Neural progenitor cell (in vitro differentiated cells): Measurements from ENCODE around the gene CAND2. TPM values are rescaled to one million over a fixed set of nuclear protein-coding genes. Genes with fewer than 3 reads are reported as not detected.

Experiments used
- DNase-seq: peaks from one replicate; pipeline ENCODE4 v3.0.0-alpha.2; 2016; ENCODE audit warnings: low spot score
- H2AFZ ChIP-seq: fragments of 200-600 bp; sonication (generic); replicated peaks from 2 replicates; pipeline ENCODE4 v1.6.1; 2016; ENCODE audit warnings: antibody characterized with exemption
- H3F3A ChIP-seq: fragments of 200-600 bp; sonication (generic); 2 replicates; pipeline ENCODE4 v1.6.1; 2016; ENCODE audit warnings: antibody characterized with exemption, low read depth
- H3K27ac ChIP-seq: fragments of 200-600 bp; sonication (generic); 2 replicates; pipeline ENCODE4 v1.5.1; 2016; ENCODE audit warnings: mild to moderate bottlenecking
- H3K27me3 ChIP-seq: fragments of 200-600 bp; sonication (generic); 2 replicates; pipeline ENCODE4 v1.6.1; 2016; ENCODE audit warnings: mild to moderate bottlenecking, moderate library complexity
- H3K36me3 ChIP-seq: fragments of 200-600 bp; sonication (generic); 2 replicates; pipeline ENCODE4 v1.5.1; 2016
- H3K4me1 ChIP-seq: fragments of 200-600 bp; sonication (generic); 2 replicates; pipeline ENCODE4 v1.6.1; 2016; ENCODE audit warnings: mixed run types
- H3K4me2 ChIP-seq: fragments of 200-600 bp; sonication (generic); 2 replicates; pipeline ENCODE4 v1.6.1; 2016
- H3K4me3 ChIP-seq: fragments of 200-600 bp; sonication (generic); 2 replicates; pipeline ENCODE4 v1.5.1; 2016
- H3K79me2 ChIP-seq: fragments of 200-600 bp; sonication (generic); 2 replicates; pipeline ENCODE4 v1.6.1; 2016; ENCODE audit warnings: low read depth
- H3K9ac ChIP-seq: fragments of 200-600 bp; sonication (generic); 2 replicates; pipeline ENCODE4 v1.6.1; 2016
- H3K9me3 ChIP-seq: fragments of 200-600 bp; sonication (generic); 2 replicates; pipeline ENCODE4 v1.5.1; 2016; ENCODE audit warnings: low read depth
- H4K20me1 ChIP-seq: fragments of 200-600 bp; sonication (generic); 2 replicates; pipeline ENCODE4 v1.6.1; 2016; ENCODE audit warnings: low read depth
- H3K27ac Mint-ChIP-seq: 3 replicates; pipeline ENCODE4 v1.8.0; 2021; ENCODE audit warnings: mixed read lengths
- H3K27me3 Mint-ChIP-seq: 2 replicates; pipeline ENCODE4 v1.8.0; 2022; ENCODE audit warnings: low read depth, mild to moderate bottlenecking, inconsistent platforms, moderate library complexity, mixed read lengths; ENCODE audit not compliant: insufficient read depth
- H3K36me3 Mint-ChIP-seq: 3 replicates; pipeline ENCODE4 v1.8.0; 2021; ENCODE audit warnings: mixed read lengths
- H3K4me1 Mint-ChIP-seq: 3 replicates; pipeline ENCODE4 v1.8.0; 2021; ENCODE audit warnings: mixed read lengths
- H3K4me3 Mint-ChIP-seq: 3 replicates; pipeline ENCODE4 v1.8.0; 2021; ENCODE audit warnings: mild to moderate bottlenecking, moderate library complexity, mixed read lengths
- H3K9me3 Mint-ChIP-seq: 3 replicates; pipeline ENCODE4 v1.8.0; 2020; ENCODE audit warnings: mixed read lengths
- CTCF ChIP-seq: fragments of 200-600 bp; sonication (generic); IDR thresholded peaks from 2 replicates; pipeline ENCODE4 v1.5.1; 2017; ENCODE audit warnings: antibody characterized with exemption, mild to moderate bottlenecking
- EZH2 ChIP-seq: fragments of 200-600 bp; sonication (generic); IDR thresholded peaks from 2 replicates; pipeline ENCODE4 v1.6.1; 2017; ENCODE audit warnings: antibody characterized with exemption, mild to moderate bottlenecking, moderate library complexity
- EZH2phosphoT487 ChIP-seq: fragments of 200-600 bp; sonication (generic); IDR thresholded peaks from 2 replicates; pipeline ENCODE4 v1.6.1; 2017; ENCODE audit warnings: antibody characterized with exemption
- total RNA-seq: library from RNA; depleted of rRNA; stranded (reverse); fragments of >200 nt; gene quantifications from 2 replicates; pipeline ENCODE4 v1.2.3, GENCODE V29; 2015; ENCODE audit warnings: low replicate concordance

Gene CAND2
- total RNA-seq, 1 donor from 2014 or later, result 2.4 TPM

- DNase-seq, result peak; percentile 93
- Histone ChIP-seq H3K79me2 (no peaks in the 10 kb centered on the region), H3K4me2 (peak overlapping the region; percentile 93), H3K9ac (no peak overlapping the region), H3K36me3 (no peaks in the 10 kb centered on the region), H3K27me3 (peaks cover 32% of the 10 kb centered on the region), H3K4me1 (peaks cover 10% of the 10 kb centered on the region), H2AFZ (peak overlapping the region; percentile 78), H4K20me1 (no peaks in the 10 kb centered on the region), H3K9me3 (no peaks in the 10 kb centered on the region), H3K4me3 (peak overlapping the region; percentile 63), H3K27ac (no peak overlapping the region), H3F3A (peaks cover 8% of the 10 kb centered on the region)
- Mint-ChIP-seq H3K4me1 (peaks cover 28% of the 10 kb centered on the region), H3K9me3 (peaks cover 9% of the 10 kb centered on the region), H3K4me3 (peak overlapping the region; percentile 83), H3K36me3 (peaks cover 2% of the 10 kb centered on the region), H3K27ac (peak overlapping the region; percentile 85), H3K27me3 (peaks cover 17% of the 10 kb centered on the region)
- TF ChIP-seq EZH2 (no peak), CTCF (peak; percentile 86)
Observed at GRCh38 chr3:12868039-12869034, 71.9 kb downstream of the CAND2 start.

- Histone ChIP-seq H3K9me3 (no peaks in the 10 kb centered on the region), H3K36me3 (no peaks in the 10 kb centered on the region), H3K27ac (no peak overlapping the region), H3K4me3 (peak overlapping the region; percentile 63), H3K27me3 (peaks cover 32% of the 10 kb centered on the region), H3K4me2 (peak overlapping the region; percentile 93), H3K79me2 (no peaks in the 10 kb centered on the region), H2AFZ (peak overlapping the region; percentile 78), H3K9ac (no peak overlapping the region), H3F3A (peaks cover 8% of the 10 kb centered on the region), H4K20me1 (no peaks in the 10 kb centered on the region), H3K4me1 (peaks cover 10% of the 10 kb centered on the region)
- Mint-ChIP-seq H3K4me3 (peak overlapping the region; percentile 78), H3K4me1 (peaks cover 28% of the 10 kb centered on the region), H3K27me3 (peaks cover 17% of the 10 kb centered on the region), H3K27ac (no peak overlapping the region), H3K36me3 (peaks cover 2% of the 10 kb centered on the region), H3K9me3 (peaks cover 6% of the 10 kb centered on the region)
- DNase-seq, result peak; percentile 93
- TF ChIP-seq EZH2 (no peak), EZH2phosphoT487 (no peak), CTCF (no peak)
Observed at GRCh38 chr3:12869035-12869621, 72.6 kb downstream of the CAND2 start.

- peaks cover 41% of the 10 kb centered on the region for H3K4me1 Mint-ChIP-seq
- Histone ChIP-seq H3K9me3 (no peaks in the 10 kb centered on the region), H3K27ac (no peak overlapping the region), H3K4me1 (peaks cover 10% of the 10 kb centered on the region), H3K9ac (no peak overlapping the region), H3F3A (peaks cover 15% of the 10 kb centered on the region), H4K20me1 (no peaks in the 10 kb centered on the region), H3K27me3 (peaks cover 40% of the 10 kb centered on the region), H3K79me2 (no peaks in the 10 kb centered on the region), H3K4me3 (no peak overlapping the region), H3K36me3 (no peaks in the 10 kb centered on the region), H3K4me2 (no peak overlapping the region), H2AFZ (no peak overlapping the region)
- H3K27ac Mint-ChIP-seq, result peak overlapping the region; percentile 8
- H3K4me3 Mint-ChIP-seq, result no peak overlapping the region
- no peak for TF ChIP-seq EZH2phosphoT487
- no peak for TF ChIP-seq CTCF
- no peak for TF ChIP-seq EZH2
- no peak for DNase-seq
- no peaks in the 10 kb centered on the region for H3K36me3 Mint-ChIP-seq
- peaks cover 12% of the 10 kb centered on the region for H3K27me3 Mint-ChIP-seq
- no peaks in the 10 kb centered on the region for H3K9me3 Mint-ChIP-seq
Observed at GRCh38 chr3:12870942-12871341, 74.5 kb downstream of the CAND2 start.
